HG02970 (cell line): ENCODE results near the gene CEP128.

Source experiments
- ATAC-seq: cut with Tn5 transposase; IDR thresholded peaks from one replicate; pipeline ENCODE4 v1.9.1; 2021; ENCODE audit warnings: mild to moderate bottlenecking, moderate library complexity, moderate number of reproducible peaks; ENCODE audit not compliant: unreplicated experiment, low FRiP score

The CEP128 gene

DNA sequence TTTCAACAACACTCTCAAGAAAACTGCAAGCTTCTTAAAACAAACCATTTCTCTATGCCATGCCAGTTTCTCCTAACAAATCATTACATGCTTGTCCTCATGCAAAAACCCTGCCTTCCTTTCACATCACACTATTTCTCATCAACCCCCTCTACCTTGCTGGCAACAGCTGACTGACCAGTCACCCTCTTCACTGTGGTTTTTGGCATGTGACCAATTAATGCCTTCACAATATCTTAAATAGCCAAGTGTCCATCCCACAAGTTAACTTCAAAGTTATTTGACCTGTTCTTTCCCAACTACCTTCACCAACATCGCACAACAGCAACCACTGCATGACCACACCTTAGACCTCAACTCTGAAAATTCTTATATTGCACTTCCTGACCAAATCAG is 159.6 kb downstream of the CEP128 start:
- ATAC-seq: no peak

DNA sequence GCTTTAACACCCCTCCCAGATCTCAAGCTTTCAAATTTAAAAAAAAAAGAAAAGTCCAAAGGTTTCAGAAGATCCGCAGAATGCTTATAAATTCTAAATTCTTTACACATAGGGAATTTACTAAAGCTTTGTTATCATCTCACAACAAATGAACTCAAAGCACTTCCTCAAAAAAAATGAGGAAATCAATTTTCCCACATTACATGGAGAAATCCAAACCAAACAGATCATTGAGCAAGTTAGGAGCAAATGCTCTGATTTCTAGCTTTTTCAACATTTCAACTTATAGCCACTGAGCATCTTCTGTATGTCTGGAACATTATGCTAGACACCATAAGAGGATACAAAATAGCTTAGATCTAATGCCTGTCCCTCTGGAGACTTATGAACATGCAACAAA is 161.0 kb downstream of the CEP128 start:
- no peak for ATAC-seq

DNA sequence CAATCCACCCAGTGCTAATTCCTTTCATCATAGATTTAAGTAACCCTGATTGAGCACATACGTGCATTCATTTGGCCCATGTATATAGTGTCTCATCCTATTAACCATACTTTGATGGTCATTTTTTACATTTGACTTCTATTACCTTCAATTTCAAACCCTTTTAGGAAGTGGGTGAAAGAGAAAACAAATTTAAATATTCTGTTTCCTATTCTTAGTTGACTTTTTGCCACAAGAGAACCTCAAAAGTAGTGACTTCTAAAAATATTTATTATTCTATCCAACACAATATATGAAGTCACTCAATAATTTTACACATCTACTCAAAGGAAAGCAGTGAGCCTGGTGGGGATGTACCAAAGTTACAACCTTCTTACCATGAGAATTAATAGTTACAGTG is 164.9 kb downstream of the CEP128 start:
- no peak for ATAC-seq

DNA sequence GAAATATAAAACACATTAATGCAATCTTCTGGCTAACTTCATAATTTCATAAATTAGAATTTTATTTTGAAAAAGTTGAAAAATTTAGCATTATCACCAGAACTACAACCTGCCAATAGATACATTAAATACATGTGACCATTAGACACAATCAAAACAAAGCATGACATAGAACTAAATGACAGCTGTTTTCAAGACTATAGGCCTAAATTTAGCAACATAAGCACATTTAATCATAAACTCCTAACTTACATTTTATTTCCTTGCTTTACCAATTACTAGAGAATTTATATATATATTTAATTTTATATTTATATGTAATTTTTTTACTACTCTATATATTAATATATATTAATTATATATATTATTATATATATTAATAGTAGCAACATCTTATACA is 165.4 kb downstream of the CEP128 start:
- no peak for ATAC-seq

DNA sequence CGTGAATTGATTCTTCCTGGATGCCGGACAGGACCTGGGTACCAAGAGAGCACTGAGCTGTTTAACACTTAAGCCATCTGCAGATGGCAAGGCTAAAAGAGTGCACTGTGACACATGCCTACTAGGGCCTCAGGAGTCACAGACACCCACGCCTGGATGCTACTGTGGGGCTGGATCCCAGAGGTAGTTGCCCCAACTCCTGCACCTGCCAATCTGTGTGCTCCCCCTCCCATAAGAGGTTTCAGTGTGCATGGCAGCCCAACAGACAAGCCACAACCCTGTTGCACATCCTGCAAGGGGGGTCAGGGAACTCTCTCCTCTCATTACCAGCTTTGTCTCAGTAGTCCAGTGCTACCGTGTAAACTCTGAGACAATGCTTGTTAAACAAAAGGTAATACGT is 169.0 kb downstream of the CEP128 start:
- no peak for ATAC-seq

DNA sequence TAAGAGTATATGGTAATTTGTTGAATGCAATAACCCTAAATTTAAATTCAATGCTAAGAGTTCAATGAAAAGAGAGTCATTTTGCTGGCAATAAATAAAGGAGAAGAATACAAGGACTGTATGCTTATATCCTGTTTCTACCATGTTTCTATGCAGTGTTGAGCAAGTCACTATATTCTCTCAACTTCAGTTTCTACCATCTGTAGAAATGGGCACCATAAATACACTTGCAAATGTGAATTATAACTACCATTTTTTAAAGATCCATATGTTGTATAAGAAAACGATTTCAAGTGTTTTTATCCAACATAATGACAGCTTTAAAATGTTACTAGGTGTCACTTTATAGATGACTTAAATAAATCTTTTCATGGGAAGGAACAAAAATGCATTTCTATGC is 170.3 kb downstream of the CEP128 start:
- ATAC-seq: no peak

DNA sequence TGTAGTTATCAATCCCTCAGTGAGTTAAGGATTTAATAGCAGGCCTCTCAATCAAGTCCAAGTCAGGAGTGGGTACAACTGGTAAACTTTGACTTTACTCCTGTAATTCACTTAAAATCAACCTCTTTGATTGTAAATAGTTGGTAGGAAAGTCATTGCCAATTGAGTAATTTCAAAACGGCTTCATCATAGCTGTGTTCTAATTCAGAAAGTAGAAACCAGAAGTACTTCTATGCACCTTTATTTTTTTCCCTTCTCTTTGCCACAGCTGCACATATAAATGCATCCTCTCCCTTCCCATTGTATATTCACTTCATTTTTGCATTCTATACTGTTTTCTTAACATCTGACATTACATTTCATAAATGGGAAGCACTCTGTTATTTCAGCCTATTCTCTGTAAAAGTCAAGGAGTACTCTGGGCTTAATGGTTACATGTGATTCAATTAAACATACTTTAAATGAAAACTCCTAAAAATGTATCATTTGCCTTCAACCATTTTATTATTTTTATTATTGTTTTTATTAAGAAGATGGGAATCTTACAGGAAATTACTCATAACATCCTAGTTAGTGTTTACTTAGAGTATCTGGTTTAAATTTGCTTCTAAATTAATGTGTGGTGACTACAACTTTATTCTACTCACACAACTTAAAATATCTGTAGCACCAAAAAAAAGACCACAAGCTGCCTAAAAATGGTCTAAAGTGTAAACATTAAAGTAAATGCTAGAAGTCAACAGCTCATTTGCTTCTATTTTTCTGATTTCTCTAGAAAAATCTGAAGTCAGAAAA is 171.2 kb downstream of the CEP128 start:
- ATAC-seq: no peak

DNA sequence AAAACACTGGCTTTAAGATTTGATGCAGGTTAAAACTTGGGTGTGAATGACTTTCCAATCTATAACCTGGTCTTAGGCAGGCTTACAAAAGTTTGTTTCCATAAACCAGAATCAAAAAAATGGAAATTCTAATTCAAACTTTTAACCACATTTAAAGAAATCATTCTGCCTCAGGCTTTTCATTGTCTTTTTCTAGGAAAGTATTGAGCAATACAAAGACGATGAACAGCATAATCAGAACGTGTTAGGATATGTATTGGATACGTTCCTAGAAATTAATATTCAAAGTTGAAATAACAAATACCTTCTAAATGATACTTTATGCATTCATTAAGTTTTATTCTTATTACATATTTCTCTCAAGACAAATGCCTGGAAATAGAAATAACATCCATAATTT is 172.9 kb downstream of the CEP128 start:
- no peak for ATAC-seq

DNA sequence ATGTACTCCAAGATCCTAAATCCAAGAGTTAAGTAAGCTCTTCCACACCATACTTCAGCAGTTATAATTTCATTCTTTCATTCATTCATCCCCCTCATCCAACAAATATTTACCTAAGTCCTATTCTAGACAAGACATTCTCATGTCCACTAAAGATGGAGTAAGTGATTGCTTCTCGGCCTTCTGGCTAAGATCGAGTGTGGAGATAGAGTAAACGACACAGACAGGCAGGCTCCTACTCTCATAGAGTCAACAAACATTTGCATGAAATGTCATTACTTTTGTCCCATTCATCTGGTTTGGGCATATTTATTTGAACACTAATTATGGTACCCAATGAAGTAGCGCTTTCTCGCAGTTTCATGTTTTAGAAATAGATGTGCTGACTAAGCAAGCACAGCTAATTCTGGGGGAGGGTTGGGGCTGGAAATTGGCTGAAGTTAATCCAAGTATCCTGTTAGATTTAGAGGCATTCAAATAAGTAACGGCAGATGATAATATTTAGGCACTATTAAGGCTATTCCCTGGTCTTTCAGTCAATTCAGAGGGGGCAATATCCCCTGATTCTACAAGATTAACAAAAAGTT is 176.5 kb downstream of the CEP128 start:
- ATAC-seq: no peak

DNA sequence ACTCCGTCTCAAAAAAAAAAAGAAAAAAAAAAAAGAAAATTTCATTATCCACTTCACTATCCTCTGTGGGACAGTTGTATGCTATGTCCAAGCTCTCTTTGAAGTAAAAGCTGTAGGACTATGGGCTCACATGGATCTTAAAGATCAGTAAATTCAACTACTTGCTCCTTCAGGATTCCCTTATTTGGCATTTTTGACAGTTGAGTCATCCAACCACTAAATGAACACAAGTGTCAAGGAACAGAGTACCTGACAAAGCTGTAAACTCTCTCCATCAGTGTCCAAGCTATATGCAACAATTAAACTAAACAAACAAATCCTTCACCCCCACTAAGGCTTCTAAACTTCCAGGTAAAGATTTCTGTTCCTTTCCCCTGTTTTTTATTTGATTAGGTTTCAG is 177.0 kb downstream of the CEP128 start:
- ATAC-seq: no peak

DNA sequence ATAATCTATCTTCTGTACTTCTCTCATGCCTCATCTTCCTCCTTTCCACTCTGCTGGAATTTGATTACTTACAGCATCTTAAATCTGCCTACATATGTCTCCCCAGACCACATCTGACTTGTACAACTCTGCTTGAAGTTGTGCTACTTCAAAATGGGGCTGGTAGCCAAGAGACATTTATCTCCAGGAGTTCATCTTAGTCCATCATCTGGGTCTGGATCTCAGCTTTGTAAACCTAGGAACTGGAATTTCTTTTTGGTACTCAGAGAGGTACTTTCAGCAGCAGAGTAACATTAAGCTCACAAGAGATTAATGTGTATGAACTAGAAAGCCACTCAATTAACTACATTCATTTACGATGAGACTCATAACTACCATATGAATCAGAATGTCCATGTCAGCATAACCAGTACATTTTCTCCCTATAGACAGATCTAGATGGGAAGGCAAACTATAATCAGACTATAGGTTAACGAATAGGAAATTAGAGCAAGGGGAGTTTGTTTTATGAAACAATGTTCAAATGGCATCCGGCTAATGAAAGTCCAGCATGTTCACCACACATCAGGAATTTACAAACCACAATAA is 178.8 kb downstream of the CEP128 start:
- ATAC-seq: no peak

DNA sequence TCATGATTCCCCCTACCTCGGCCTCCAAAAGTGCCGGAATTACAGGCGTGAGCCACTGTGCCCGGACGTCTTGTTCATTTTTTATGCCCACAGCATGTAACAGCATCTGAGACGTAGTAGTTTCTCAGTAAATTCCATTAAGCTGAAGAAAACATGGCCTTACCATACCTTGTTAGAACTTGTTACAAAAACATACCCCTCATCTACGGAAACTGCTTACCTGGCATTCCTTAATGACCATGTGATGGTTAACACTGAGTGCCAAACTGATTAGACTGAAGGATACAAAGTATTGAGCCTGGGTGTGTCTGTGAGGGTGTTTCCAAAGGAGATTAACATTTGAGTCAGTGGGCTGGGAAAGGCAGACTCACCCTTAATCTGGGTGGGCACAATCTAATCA is 186.8 kb downstream of the CEP128 start:
- no peak for ATAC-seq

DNA sequence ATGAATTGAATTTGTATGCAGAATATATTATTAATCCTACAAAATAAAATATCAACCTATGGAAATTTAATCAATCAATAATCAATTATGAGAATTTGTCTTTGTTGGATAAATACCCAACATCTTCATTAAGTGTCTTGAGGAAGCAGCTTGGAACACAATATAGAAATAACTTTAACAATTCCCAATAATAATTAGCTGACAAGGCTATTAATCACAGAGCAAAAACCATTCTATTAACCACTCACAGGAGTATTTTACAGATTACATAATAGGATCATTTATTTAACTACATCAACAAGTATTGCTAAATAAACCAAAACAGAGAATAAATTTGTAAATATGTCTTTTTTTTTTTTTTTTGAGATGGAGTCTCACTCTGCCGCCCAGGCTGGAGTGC is 190.3 kb downstream of the CEP128 start:
- no peak for ATAC-seq

DNA sequence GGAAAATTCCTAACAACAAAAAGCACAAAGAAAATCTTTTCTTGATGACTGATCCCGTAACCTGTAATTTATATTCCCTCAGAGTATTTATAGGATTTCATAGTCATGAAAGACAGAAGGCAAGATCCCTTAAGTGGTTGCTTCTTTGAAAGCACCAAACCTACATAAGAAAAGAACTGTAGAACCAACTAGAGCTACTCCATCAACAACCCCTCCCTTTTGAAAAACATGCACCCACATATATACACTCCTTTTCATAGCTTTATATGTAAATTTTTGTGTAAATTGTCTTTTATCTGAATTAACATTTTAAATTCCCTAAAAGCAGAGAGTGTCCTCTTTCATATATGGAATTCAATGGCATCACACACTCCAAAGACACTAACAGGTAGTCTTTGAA is 215.3 kb downstream of the CEP128 start:
- ATAC-seq: no peak

DNA sequence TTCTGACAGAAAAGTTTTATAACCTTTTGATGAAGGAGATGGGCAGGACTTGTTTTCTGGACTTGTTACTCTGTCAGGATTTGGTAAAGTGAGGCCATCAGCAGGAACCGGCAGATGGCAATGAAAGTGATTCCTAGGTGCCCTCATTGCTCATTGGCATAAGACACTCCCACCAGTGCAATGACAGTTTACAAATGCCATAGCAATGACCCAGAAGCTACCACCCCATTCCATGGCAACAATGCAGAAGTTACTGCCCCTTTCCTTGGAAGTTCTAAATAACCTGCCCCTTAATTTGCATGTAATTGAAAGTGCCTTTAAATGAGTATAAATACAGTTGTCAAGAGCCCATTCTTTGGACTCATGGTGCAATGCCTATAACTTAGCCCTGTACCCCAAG is 222.6 kb downstream of the CEP128 start:
- no peak for ATAC-seq

DNA sequence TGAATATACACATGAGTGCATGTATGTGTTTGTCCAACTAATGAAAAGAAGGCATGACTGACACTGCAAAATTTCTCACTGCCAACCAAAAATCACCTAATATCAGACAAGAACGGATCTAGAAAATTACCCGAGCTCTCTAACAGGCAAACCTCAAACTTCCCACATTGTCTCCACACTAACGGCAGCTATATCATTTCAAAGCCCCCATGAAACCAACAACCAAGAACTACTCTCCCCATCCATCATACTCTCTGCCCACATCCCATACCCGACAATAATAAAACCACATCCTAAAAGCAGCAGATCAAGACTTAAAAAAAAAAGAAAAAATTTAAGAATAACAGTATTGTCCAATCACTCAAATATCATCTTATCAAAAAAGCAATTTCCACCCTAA is 227.1 kb downstream of the CEP128 start:
- no peak for ATAC-seq

DNA sequence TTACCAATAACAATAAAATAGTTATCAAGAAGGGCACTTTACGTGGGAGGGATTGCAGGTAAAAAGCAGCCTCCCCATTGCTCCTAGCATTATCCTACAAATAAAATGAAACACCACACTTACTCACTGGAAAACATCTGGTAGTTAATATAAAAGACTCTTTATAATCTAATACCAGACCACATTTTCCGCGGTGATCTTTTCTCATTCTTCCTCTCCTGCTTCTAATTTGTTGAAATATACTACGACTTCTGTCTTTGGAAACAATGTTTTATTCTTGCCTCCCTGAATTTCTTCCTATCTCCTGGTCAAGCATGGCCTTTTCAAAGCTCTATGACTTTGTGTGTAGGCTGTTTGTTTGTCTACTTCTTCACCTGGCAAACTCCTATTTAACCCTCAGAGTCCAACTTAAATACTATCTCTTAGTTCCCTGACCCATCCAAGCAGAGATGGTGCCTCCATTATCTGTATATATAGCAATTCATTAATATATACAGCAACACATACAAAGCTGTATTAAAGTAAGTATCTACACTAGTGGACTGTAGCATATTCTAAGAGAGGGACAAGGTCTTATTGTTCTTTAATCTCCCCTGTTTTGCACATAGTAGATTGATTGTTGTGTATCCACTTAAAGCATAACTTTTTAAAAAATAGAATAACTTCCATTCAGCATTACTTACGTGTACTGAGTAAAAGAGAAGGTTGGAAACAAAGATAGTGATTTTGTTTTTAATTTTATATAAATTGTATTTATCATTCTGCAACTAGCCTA is 228.3 kb downstream of the CEP128 start:
- no peak for ATAC-seq

DNA sequence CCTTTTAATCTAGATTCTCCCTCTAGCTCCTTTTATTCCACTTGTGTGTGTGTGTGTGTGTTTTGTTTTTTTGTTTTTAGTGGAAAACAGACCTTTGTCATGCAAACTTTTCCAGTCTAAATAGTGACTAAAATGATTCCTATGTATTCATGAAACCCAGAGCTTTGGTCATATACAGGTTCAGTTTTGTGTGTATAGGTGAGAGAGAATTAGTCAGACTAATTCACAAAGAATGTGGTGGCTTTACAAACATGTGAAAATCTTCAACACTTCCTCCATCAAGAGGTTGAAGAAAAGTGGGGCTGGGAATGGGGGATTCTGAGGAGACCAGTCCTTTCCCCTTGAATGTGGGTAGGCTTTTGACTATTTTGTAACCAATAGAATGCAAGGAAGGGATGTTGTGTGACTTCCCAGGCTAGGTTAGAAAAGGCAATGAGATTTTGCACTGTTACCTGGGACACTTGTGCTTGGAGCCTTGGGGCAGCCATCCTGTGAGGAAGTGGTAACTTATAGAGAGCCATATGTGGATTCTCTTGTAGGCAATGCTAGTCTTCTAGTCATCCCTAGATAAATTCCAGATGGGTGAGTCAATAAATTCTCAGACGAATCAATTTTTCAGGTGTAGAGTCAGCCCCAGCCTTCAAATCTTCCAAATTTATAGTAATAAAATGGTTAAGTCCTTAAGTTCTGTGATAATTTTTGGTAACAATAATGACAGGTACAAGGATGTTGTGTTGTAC is 236.1 kb downstream of the CEP128 start:
- ATAC-seq: no peak

DNA sequence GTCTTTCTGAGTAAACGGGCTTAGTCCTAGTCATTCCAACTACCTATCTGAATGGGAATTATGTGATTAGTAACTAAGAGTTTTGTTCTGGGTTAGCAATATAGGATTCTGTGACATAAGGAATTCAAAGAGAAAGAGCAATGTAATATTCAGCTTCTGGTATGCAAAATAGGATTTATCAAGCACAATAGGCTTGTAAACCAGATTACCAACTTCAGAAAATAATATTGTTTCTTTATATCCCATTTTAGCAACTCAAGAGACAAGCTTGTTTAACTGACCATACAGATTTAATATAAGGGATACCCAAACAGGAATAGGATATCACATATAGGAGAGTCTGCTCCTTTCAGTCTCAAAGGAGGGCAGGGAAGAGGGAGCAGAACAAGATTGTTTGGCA is 240.9 kb downstream of the CEP128 start:
- no peak for ATAC-seq

DNA sequence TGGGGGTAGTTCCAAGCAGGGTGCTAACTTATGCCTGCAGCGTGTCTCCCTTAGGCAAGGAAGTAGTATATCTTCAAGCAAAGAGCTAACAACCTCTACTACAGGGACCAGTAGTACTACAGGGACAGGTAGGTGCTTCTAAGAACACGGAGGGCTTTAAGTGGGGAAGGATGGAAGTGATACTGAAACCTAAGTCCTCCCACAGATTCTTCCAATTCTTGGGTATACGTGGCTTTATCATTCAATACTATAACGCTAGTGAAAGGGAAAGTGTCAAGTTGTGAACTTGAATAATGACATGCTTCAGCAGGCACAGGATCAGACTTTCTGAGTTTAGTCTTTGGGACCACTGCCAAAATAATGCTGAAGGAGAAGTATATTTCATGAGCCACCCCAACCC is 241.7 kb downstream of the CEP128 start:
- ATAC-seq: no peak

DNA sequence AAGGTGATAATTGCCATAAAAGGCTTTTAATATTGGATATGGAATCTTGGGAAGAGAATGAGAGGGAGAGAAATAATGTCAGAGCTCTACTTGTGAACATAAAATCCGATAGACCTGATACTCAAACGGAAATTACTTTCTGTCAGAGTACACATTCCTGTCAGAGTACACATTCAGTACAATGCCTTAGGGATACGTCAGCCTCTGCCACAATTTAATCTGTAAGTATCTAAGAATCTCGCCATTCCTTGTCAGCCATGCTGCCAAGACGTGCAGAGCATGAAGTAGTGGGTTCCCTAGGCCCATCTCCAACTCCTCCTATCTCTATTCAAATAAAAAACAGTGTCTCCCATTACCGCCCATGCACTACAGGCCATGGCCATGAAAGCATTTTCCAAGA is 242.6 kb downstream of the CEP128 start:
- ATAC-seq: no peak
